Measurements from ENCODE around the gene HOXC13.

Gene HOXC13

DNA sequence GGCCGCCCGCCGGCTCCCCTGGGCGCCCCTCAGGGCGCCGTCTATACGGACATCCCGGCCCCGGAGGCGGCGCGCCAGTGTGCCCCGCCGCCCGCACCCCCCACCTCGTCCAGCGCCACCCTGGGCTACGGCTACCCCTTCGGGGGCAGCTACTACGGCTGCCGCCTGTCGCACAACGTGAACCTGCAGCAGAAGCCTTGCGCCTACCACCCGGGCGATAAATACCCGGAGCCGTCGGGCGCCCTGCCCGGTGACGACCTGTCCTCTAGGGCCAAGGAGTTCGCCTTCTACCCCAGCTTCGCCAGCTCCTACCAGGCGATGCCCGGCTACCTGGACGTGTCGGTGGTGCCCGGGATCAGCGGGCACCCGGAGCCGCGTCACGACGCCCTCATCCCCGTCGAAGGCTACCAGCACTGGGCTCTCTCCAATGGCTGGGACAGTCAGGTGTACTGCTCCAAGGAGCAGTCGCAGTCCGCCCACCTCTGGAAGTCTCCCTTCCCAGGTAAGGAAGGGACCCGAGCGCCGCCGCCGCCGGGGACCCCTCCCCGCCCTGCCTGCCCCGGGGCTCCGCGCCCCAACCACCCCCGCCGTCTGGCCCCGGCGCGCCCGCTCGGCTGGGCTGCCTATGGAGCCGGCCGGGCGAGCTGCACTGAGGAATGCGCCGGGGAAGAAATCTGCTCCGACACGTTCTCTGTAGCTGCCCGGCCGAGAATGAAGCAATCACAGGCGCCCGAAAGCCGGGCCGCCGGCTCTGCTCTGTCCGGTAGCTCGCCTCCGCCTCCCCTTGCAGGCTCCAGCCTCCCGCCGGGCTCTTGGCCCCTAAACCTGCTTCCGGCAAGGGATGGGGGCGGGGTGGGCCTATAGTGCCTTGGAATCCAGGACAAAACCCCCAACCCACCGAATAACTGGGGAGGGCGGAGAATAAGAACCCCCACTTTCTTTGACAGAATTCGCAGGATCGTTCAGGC is 794 bp downstream of the HOXC13 start:
- DNase-seq = no peak

DNA sequence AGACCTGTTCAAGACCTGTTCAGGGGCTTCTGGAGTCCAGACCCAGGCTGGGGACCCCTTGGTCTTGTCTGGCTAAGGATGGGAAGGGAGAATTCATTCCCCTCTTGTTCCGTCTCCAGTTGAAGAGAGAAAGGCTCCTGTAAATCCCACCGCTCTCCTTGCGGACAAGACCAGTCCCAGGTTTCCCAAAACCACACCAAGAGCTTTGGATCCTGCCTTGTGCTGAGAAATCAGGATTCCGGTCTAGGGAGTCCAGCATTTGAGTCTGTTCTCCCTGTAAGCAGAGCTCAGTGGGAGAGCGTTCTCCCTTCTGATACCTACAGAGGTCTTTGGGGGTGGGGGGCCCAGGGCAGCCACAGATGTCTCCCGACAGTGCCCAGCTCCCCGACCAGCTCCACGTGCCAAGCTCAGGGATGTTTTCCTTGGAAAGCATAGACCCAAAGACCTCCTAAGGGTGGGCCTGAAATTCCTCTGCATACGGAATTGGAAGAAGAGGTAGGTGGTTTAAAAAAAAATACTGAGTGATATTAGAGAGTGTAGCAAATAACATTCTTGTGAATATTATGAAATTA is 1.9 kb downstream of the HOXC13 start:
- no peak for DNase-seq

DNA sequence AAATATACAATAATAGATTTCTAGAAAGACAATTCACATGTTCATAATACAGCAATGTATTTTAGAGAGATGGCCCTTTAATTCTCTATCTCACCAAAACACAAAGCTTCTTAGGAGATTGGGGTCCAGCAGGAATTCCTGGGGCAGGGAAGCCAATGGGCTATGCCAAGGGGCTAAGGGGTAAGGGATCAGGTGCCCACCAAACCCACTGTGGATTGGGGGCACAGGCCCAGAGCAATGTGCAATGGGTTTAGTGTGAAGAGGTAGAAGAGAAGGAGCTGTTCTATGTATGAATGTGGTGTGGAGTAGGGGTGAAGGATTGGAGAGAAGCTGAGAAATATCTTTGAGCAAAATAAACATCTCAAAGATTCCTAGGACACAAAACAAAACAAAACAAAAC is 2.6 kb downstream of the HOXC13 start:
- no peak for DNase-seq

DNA sequence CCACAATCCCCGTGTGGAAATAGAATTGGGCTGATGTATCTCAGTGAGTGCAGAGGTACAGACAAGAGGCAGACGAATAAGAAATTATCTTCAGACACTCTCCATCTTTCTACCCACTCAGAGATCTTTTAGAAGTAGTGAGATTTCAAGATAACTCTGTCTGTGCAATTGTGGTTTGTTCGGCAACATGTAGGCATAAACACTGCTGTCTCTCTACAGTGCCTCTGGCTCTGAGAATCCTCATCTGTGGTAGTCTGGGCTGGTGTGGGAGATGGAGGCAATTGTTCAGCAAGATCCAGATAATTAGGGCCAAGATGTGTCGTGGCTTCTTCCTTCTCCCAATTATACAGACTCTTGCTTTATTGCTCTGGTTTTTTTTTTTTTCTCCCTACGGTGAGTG is 3.1 kb downstream of the HOXC13 start:
- no peak for DNase-seq

DNA sequence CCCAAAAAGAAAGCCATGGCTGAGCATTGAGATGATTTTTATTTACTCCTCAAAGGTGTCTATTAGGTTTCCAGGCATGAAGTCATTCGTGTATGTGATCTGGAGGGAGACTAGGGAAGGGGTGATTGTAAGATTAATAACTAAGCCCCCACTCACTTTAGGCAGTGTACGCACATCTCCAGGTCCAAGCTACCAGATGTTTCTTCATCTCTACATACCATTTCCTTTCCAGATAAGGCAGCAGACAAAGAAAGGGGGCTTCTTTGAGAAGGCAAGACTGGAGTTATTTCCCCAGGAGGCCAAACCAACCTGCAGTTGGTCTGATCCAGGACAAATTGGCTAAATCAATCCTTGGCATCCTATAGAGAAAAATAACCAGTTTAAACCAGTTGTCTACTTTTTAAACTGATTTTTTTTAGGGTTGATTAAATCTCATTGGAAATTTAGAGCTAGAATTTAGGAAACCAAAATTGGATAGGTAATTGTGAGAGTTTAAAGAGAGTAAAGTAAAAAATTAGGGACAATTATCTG is 3.9 kb downstream of the HOXC13 start:
- no peak for DNase-seq

DNA sequence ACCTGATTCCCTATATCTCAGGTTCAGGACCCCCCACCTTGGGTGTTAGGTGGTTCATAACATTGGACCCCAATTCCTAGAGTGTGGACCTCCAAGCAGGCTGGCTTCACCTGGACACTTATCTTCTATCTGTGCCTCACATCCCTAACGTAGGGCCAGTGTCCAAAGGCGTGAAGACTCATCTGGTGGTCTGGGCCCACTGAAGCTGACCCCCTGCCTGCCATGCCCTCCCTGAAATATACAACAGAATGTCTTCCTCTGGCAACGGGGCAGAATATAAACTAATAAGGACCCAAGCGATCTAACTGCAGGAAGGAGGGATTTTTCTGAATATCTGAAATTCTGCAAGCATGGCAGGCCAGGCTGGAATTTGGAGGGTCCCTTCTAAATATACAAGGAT is 5.6 kb downstream of the HOXC13 start:
- DNase-seq = no peak

DNA sequence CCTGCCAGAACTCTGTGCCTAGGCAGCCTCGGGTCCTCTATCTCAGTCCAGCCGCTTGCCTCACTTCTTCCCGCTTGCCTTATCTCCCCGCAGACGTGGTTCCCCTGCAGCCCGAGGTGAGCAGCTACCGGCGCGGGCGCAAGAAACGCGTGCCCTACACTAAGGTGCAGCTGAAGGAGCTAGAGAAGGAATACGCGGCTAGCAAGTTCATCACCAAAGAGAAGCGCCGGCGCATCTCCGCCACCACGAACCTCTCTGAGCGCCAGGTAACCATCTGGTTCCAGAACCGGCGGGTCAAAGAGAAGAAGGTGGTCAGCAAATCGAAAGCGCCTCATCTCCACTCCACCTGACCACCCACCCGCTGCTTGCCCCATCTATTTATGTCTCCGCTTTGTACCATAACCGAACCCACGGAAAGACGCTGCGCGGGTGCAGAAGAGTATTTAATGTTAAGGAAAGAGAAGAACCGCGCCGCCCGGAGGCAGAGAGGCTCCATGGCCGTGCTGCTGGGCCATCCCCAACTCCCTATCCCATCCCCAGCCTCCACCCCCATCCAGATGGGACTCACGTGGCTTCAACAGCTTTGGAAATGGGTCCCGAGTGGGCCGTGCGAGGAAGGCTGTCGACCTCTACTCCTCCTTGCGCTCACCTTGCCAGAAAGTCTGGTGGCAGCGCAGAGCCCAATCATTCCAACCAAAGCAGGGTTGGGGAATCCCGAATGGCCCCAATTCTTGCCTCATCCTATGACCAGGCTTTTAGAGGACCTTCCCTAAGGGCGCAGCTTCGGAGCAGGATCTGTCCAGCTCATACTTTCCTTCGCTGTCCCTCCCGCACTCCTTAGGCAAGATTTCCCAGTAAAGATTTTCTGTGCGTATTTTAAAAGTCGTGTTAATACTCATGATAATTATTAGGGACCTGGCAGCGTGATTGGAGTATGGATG is 6.5 kb downstream of the HOXC13 start:
- DNase-seq = no peak

DNA sequence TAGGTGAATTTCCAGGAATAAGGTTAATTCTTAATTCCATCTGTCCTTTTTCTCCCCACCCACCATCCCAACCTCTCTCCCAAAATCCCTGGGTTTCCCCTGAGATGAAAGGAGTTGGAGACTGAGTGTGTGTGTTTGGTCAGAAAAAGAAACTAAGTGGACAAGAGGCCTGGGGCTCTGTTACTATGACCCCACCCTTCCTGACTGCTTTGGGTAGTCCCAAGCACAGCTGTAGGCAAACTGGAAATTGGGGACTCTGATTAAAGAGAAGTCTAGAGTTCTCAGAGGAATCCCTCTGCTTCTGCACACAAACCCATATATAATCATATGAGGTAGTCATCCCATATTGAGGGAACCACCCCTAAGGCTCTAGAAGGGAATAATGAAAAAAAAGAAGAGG is 9.1 kb downstream of the HOXC13 start:
- DNase-seq = no peak

DNA sequence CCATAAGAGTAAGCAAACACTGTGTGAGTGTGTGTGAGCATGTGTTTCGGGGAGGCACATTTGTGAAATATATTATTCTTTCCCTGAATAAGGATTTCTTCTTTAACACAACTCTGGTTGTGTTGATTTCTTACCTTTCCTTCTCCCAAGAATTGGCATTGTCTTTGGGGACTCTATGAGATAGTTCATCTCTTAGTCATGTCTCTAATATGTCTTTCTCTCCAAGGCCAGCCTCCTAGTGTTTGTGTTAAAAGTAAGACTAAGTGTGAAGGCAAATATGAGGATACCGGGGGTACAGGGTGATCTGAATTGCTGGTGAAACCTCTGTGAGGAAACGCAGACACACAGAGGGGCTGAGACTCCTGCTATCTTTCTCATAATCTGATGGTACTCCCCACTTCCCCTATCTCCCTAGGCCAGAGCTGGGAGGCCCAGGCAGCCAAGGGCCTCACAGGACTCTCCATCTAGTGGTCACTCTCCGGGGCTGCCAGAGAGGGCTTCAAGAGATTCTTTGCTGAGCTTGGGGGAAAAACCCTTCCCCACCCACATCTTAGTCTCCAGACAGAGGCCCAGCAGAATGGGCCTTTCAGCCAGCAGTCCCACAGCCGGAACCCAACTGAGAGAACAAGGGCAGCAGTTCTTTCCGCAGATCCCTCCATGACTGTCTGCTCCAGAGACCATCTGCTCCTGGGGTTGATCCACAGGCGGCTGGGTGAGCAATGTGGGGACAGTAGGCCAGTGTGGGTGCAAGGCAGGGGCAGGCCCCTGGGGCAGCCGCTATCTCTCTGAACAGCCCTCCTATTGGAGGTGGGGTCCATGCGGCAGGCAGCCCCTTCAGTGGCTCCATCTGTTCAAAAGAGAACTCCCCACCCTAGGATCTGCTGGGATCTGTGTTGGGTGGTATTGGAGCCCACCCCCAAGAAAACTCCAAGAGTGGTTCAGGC is 10.3 kb downstream of the HOXC13 start:
- no peak for DNase-seq

DNA sequence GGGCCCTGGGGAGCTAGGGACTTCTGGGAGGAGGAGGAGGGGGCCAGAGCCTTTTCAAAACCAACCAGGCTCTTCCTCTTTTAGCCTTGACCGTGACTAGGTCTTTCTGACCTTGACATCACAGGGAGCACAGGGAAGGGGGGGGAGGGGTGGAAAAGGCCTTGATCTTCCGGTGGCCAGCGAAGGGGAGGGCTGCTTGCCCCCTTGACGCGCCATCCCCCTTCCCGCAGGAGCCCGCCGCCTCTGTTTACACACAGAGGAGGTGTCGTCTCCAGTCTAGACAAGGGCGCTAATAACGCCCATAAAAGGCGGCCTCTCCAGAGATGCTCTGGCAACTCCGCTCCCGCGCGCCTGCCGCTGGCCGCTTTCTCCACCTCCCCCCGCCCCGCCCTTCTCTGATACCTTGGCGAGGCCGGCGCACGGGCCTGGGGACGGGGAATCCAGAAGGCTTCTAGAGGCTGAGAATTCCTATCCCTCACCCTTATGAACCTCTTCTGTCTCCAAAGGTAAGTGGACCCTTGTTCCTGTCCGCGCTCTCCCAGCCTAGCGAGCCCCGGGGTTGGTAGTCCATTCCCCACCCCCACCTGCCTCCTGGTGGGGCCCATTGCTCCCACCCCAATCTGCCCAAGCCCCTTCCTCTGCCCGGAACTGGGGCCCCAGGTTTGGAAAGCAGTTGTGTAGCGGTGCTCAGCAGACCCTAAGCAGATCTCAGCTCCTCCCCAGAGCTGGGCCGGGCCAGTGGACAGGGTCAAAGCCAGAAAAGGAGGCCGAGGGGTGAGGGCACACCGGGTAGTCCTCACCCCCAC is 11.2 kb downstream of the HOXC13 start:
- no peak for DNase-seq

DNA sequence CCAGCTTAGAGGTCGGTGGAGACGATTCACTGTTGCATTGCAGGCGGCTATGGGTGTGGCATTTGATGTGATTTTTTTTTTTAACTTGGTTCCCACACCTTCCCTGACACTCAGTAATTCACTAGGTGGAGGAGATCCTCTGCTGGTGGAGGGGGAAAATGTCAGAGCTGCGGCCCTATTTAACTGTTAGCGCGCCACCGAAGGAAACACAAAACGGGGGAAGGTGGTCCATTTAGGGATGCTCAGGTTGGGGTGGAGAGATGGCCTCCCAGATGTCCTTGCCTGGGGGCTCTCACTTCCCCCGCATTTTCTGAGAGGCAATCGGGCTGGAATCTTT is 11.8 kb downstream of the HOXC13 start:
- no peak for DNase-seq

DNA sequence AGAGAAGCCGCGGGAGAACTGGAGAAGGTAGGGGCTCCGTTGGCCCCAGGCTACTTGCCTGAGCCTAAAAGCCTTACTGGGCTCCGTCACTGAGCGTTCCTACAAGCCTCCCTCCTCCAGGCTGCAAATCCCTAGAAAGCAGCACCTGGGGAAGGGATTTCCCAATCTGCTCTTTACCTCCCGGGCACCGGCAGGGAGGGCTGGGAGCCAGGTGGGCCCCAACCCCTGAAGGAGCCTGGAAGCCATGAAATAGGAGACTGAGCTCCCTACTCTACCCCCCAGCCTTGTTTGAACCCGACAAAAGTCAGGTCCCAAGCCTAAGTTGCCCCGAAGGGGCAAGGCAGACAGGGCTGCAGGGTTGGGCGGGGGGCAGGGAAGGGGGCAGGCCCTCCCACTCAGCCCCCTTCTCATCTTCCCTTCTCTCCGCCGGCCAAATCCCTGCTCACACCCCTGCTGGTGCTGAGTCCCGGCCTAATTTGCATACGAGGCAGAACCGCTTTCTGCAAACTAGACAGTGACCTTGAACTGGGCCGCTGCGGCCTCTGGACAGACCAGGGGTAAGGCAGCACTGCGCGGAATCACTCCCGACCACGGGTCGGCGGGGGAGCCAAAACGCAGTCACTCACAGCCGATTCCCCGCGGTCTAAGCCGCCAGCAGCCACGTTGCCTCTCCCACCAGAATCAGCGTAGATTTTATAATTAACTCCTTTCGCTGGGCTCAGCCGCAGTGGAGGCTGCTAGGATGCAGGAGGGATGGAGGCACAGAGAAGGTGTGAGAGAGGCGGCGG is 12.4 kb downstream of the HOXC13 start:
- DNase-seq = no peak

DNA sequence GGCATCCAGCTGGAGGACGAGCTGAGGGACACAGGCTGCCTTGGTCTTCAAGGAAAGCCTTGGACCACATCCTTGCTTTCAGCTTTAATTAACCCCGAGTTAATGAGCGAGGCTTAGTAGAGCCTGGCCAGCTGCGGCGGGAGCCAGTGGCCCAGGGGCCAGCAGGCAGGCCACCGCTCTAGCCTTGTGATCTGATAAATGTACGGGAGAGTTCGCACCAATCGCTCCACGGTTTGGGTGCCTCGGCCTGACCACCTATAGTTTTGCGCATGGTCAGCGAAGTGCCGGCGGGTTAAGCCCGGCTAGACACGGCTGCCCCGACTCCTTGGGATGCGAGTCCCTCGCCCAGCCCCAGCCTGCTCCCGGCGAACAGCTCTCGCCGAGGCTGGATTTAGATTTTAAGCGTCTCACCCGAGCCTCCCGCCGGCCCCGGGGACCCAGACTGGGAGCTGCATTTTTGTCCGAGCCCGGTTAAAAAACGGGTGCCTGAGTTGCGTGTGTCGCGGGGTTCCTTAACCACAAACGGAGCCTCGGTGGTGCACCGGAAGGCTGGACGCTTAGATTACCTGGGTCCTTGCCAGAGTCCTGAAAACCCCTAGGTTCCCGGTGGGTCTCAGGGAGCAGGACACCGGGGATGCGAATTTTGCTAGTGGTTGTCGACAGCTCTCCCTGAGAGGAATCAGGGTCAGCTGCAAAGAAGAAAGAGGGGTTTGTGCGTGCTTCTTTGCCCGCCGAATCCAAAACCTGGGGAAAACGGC is 13.1 kb downstream of the HOXC13 start:
- DNase-seq = no peak

DNA sequence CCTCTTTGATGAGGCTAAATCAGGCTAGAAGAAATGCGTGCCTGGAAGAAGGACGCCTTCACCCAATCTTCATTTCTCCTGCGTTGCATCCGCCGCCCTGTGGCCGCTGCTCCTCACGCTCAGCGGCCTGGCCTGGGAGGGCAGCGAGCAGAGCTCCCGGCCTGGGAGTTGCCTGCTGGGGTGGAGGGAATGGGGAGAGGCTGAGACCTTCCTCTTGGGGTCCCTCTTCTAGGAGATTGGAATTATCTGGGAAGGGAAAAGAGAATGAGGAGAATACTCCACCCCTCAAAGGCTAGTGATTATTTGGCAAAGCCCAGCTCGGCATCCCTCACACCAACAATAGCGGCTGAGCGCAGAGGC is 13.7 kb downstream of the HOXC13 start:
- DNase-seq = no peak

DNA sequence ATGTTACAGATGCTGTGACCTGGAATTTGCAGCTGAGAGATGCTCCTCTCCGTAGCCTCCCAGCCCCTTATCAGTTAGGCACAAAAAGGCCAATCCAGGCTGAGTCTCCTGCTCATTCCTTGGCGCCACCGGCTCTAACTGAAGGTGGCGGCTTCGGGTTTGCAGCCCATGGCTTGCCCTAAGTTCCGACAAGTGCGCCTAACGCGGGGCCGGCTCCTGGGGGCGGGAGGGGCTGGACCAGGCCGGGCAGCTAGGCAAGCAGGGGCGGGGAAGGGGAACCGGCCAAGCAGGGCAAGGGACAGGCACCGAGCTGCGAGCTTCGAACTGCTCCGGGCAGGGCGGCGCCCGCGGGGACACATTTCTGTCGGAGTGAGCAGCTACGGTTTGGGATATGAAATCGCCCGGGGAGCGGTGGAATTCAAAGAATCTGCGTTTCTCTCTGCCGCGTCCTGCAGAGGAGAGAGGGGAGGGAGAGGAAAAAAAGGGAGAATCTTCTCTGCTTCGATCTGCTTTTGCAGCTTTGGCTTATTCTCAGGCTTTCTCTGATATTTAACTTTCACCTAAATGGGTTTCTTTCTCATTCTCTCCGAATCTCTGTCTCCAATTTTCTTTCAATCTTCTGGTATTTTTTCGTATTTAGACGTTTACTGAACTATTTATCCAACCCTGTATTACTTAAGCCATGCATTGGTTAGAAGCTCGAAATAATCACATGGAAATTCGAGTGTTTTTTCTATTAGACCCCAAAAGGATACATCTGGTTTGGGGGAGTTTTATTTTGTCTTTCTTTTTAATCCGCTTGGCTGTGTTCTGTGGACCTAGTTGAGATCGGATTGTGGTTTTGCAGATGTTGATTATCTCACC is 14.5 kb downstream of the HOXC13 start:
- no peak for DNase-seq

DNA sequence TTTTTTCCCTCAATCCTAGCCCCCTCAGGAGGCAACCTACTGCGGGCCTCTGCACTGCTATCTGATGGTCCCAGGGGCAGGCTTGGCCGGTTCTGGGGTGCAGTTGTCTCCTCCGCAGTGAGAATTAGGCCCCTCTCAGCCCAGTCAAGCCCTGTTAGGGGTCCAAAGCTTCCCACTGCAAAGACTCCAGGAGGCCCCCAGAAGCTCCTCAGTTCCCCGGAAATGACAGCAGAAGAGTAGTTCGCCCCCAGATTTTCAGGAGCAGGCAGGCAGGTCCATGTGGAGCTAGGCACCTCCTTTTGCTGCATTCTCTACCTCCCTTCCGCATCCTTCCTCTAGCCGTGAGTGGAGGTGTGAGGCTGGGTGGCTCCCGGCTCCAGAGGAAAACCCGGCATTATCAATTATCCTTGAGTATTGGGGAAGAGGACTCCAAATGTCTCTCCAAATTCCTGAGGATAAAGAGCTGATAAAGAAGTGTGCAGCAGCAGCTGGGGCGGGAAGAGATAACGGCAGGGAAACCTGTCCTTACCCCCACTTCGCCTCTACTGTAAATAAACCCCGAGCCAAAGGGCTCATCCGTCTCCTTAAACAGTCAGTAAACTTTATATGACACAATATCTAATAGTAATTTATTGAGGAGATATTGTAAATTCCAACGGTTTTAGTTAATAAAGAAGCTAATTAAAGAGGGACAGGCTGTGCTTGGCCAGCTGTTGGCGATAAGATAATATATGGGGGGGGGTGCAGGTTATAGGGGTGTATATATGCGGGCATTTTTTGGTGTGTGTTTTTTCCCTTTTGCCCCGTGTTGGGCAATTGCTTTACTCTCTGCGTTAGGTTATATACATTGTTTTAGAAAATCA is 15.4 kb downstream of the HOXC13 start:
- no peak for DNase-seq

DNA sequence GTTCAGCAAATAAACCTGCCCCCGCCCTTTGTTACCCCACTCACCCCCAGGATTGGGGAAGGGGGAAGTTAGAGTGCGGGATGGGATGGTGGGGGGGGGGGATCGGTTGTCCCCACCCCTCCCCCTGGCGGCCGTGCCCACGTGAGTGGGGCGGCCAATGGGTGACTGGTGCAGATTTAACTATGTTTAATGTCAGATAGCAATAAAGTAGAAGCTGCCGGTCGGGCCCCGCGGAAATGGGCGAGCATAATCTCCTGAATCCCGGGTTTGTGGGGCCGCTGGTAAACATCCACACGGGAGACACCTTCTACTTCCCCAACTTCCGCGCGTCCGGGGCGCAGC is 16.0 kb downstream of the HOXC13 start, which contains the start of gene HOXC12:
HOXC12 (plus strand) TSS at position 210 of the 342 bp plus-strand sequence; CDS start at position 237, 27 bp downstream.
- DNase-seq = no peak

Measured in CD4-positive, alpha-beta T cell treated with Interleukin-6 for 4 hours (primary cell).